Osteocyte (in vitro differentiated cells): ENCODE data around the gene ACTN2. TPM values are rescaled to one million over a fixed set of nuclear protein-coding genes. Genes with fewer than 3 reads are reported as not detected.

Experiments used
- DNase-seq: peaks from one replicate; pipeline ENCODE4 v3.0.0; 2021; ENCODE audit warnings: mixed read lengths; ENCODE audit not compliant: unreplicated experiment; ENCODE audit errors: extremely low spot score
- H3K27ac Mint-ChIP-seq: one replicate; pipeline ENCODE4 v1.8.0; 2021; ENCODE audit warnings: mild to moderate bottlenecking, mixed read lengths; ENCODE audit not compliant: unreplicated experiment
- H3K27me3 Mint-ChIP-seq: one replicate; pipeline ENCODE4 v1.8.0; 2021; ENCODE audit warnings: mixed read lengths; ENCODE audit not compliant: unreplicated experiment
- H3K36me3 Mint-ChIP-seq: one replicate; pipeline ENCODE4 v1.8.0; 2021; ENCODE audit warnings: mixed read lengths; ENCODE audit not compliant: unreplicated experiment
- H3K4me1 Mint-ChIP-seq: one replicate; pipeline ENCODE4 v1.8.0; 2021; ENCODE audit warnings: mixed read lengths; ENCODE audit not compliant: unreplicated experiment
- H3K4me3 Mint-ChIP-seq: one replicate; pipeline ENCODE4 v1.8.0; 2021; ENCODE audit warnings: mild to moderate bottlenecking, moderate library complexity, mixed read lengths; ENCODE audit not compliant: unreplicated experiment
- H3K9me3 Mint-ChIP-seq: one replicate; pipeline ENCODE4 v1.8.0; 2021; ENCODE audit warnings: mixed read lengths; ENCODE audit not compliant: unreplicated experiment
- total RNA-seq: library from RNA; stranded (reverse); gene quantifications from 2 replicates; pipeline ENCODE4 v1.2.1, GENCODE V29; 2021
- TF ChIP-seq, protein P1 (sequence below): fragments of 200-600 bp; sonication (generic); IDR thresholded peaks from 2 replicates; pipeline ENCODE4 v1.5.0; 2021; ENCODE audit warnings: antibody characterized with exemption, mild to moderate bottlenecking, moderate library complexity

The ACTN2 gene
- total RNA-seq, 1 donor from 2014 or later: not detected

DNA sequence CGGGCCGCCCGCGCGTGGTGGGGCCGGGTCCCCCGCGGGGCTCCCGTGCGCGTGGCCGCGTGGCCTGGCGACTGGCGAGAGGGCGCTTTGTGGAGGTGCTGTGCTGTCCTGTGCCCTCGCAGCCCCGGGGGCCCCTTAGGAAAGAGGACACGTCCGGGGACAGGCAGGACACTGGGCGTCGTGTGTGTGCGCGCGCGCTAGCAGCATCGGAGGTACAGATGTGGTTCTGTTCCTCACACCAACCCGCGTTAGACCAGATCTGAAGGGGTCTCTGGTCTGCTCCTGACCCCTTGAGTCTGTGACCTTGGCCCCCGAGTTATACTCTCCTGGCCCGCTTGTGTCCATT, 489 bp downstream of the ACTN2 start:
- H3K9me3 Mint-ChIP-seq: no peaks in the 10 kb centered on the region
- H3K27ac Mint-ChIP-seq: no peak overlapping the region
- peak overlapping the region; percentile 33 for H3K4me3 Mint-ChIP-seq
- TF ChIP-seq, protein P1, sequence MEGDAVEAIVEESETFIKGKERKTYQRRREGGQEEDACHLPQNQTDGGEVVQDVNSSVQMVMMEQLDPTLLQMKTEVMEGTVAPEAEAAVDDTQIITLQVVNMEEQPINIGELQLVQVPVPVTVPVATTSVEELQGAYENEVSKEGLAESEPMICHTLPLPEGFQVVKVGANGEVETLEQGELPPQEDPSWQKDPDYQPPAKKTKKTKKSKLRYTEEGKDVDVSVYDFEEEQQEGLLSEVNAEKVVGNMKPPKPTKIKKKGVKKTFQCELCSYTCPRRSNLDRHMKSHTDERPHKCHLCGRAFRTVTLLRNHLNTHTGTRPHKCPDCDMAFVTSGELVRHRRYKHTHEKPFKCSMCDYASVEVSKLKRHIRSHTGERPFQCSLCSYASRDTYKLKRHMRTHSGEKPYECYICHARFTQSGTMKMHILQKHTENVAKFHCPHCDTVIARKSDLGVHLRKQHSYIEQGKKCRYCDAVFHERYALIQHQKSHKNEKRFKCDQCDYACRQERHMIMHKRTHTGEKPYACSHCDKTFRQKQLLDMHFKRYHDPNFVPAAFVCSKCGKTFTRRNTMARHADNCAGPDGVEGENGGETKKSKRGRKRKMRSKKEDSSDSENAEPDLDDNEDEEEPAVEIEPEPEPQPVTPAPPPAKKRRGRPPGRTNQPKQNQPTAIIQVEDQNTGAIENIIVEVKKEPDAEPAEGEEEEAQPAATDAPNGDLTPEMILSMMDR: no peak
- peaks cover 8% of the 10 kb centered on the region for H3K4me1 Mint-ChIP-seq
- H3K36me3 Mint-ChIP-seq: no peaks in the 10 kb centered on the region
- no peak for DNase-seq
- peaks cover 53% of the 10 kb centered on the region for H3K27me3 Mint-ChIP-seq

DNA sequence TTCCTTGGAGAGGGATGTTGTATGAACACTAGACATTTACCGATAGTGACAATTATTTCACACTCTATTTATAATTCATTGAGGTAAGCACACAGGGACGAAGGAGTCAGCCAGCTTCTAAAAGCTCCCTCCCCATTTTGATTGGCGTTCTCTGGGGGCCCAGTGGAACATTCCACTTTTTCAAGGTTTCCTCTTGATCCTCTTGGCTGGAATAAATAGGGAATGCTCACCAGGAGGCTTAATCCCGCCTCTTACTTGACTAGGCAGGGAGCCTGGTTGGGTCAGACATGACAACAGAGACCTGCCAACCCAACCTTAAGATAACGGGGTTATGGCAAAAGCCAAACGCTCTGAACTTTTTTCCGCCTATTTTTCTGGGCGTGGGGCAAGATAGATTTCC, 974 bp downstream of the ACTN2 start:
- Mint-ChIP-seq H3K9me3 (no peaks in the 10 kb centered on the region), H3K27me3 (peaks cover 50% of the 10 kb centered on the region), H3K36me3 (no peaks in the 10 kb centered on the region), H3K4me1 (peaks cover 8% of the 10 kb centered on the region), H3K27ac (no peak overlapping the region), H3K4me3 (peak overlapping the region; percentile 33)
- TF ChIP-seq, protein P1: no peak
- no peak for DNase-seq

GRCh38 chr1:236688705-236689104, 2.4 kb downstream of the ACTN2 start:
- Mint-ChIP-seq H3K27me3 (peaks cover 43% of the 10 kb centered on the region), H3K27ac (no peak overlapping the region)

DNA sequence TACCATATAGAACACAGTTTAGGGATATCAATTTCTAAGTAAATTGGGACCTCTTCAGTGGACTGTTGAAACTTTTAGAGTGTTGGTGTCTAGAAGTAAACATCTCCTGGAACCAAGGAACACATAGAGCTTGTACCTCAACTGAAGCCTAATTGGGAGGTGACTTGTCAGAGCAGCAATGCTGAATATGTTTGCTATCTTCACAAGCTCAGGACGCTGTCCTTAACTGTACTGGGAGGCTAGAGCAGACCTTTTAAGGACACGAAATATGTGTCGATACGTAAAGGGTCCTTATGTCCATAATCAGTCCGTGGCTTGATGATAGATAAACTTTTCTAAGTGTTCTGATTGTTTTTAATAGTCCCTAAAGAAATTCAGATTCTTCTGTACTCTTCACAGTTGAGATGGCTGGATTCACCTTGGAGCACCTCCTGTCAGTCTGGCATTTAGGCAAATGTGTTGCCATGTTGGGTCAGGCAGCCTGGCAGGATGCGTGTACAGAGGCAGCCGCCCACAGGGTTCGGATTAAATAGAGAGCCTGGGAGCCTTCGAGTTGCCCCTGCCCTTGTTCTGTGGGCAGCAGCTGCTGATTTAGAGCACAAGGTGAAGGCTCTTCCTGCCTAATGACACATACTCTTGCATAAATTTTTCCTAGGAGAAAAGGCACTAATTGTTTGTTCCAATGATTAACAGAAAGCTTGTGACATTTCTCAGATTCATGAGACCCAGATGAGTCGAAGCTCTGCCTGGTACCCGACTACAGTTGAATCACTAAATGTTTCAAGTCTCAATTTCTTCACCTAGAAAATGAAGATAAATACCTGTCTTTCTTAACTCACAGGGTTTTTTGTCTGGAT, 3.6 kb downstream of the ACTN2 start:
- Mint-ChIP-seq H3K36me3 (no peaks in the 10 kb centered on the region), H3K27me3 (peaks cover 43% of the 10 kb centered on the region), H3K4me1 (peaks cover 8% of the 10 kb centered on the region), H3K9me3 (no peaks in the 10 kb centered on the region), H3K4me3 (no peak overlapping the region), H3K27ac (no peak overlapping the region)
- TF ChIP-seq, protein P1: no peak
- DNase-seq: no peak

More at GRCh38 chr1:236688705-236689104, 2.4 kb downstream of the ACTN2 start:
- Mint-ChIP-seq H3K4me1 (peaks cover 8% of the 10 kb centered on the region), H3K36me3 (no peaks in the 10 kb centered on the region), H3K9me3 (no peaks in the 10 kb centered on the region), H3K4me3 (no peak overlapping the region)
- DNase-seq: no peak
- TF ChIP-seq, protein P1: no peak

GRCh38 chr1:236691348-236691747, 5.0 kb downstream of the ACTN2 start:
- no peaks in the 10 kb centered on the region for H3K36me3 Mint-ChIP-seq
- TF ChIP-seq, protein P1: no peak
- DNase-seq: no peak
- H3K4me1 Mint-ChIP-seq: peaks cover 2% of the 10 kb centered on the region
- no peaks in the 10 kb centered on the region for H3K9me3 Mint-ChIP-seq
- peaks cover 35% of the 10 kb centered on the region for H3K27me3 Mint-ChIP-seq
- H3K27ac Mint-ChIP-seq: no peak overlapping the region
- no peak overlapping the region for H3K4me3 Mint-ChIP-seq
